Ovary (tissue), 9 donors: Measurements from ENCODE around the gene RABAC1. TPM values are rescaled to one million over a fixed set of nuclear protein-coding genes. Genes with fewer than 3 reads are reported as not detected.
A peak's percentile ranks its signal among the peaks of the same experiment; 100 is the strongest.
"Not testable (repeated sequence)": the region's sequence is repeated elsewhere in the genome, so short reads cannot be mapped to it uniquely, and the experiment has no call there.

Source experiments
- DNase-seq, 5 donors: peaks; one replicate each; pipeline ENCODE4 v3.0.0-alpha.2; 2019 to 2020
- H3K27ac ChIP-seq, 2 donors: fragments of 200-600 bp; one replicate each; pipeline versions ENCODE4 v1.5.1 to v1.8.0; 2019 to 2022
- H3K27me3 ChIP-seq: fragments of 200-600 bp; one replicate; pipeline ENCODE4 v1.8.0; 2022
- H3K36me3 ChIP-seq: fragments of 200-600 bp; sonication (generic); one replicate; pipeline ENCODE4 v1.5.1; 2019
- H3K4me1 ChIP-seq: one replicate; pipeline ENCODE4 v1.8.1; 2013; ENCODE audit warnings: mild to moderate bottlenecking, moderate library complexity; ENCODE audit not compliant: insufficient read depth
- H3K4me3 ChIP-seq: fragments of 200-600 bp; sonication (generic); one replicate; pipeline ENCODE4 v1.5.1; 2017
- H3K9me3 ChIP-seq, 2 donors: fragments of 200-600 bp in 1 of 2; sonication (generic) in 1 of 2; one replicate each; pipeline versions ENCODE4 v1.5.1 to v1.8.1; 2013 to 2019; ENCODE audit warnings: mild to moderate bottlenecking in 1 of 2, moderate library complexity in 1 of 2
- EP300 ChIP-seq: sonication (generic); formaldehyde crosslinking; IDR thresholded peaks from one replicate; pipeline ENCODE4 v1.6.1; 2017; ENCODE audit warnings: antibody characterized with exemption
- POLR2A ChIP-seq: fragments of 450-650 bp; IDR thresholded peaks from one replicate; pipeline ENCODE4 v1.6.1; 2017; ENCODE audit warnings: antibody characterized with exemption, mild to moderate bottlenecking, moderate library complexity
- WGBS, 3 donors: extraction: QIAGEN DNeasy Blood & Tissue Kit in 1 of 3; methylation state at CpG; one replicate each; pipeline versions ENCODE4 v1.1.5 to v1.1.7; 2013 to 2017; 5-methylcytosine and 5-hydroxymethylcytosine counted together
- intact Hi-C, 4 donors: fragments of 100-400 bp; cut with DNase I; formaldehyde crosslinking; loops; one replicate each; pipeline versions ENCODE4 v1.11.0 to v1.15.1; 2022 to 2023
- polyA plus RNA-seq, 2 donors: library from polyadenylated mRNA; stranded (reverse); fragments of 200-250 nt in 1 of 2; fragments of 350-450 nt in 1 of 2; fragmentation: Illumina TruSeq in 1 of 2; extraction: RNeasy Lipid Tissue Mini Kit (QIAGEN cat#74804) in 1 of 2; gene quantifications; one replicate each; pipeline ENCODE4 v1.2.3, GENCODE V29; 2013 to 2014
- total RNA-seq, 7 donors: library from RNA; depleted of rRNA in 2 of 7; stranded (reverse); fragments of >200 nt in 2 of 7; fragmentation: NEBNext Ultra II Directional in 3 of 7; extraction: Animal tissue kit (Norgen Biotek cat#: 25700) in 3 of 7; gene quantifications; one replicate each; pipeline versions ENCODE4 v1.1.0 to v1.2.4, GENCODE V29; 2016 to 2023
- TF ChIP-seq, protein P1 (sequence below), 3 donors: fragments of 450-650 bp in 2 of 3; fragments of 200-600 bp in 1 of 3; IDR thresholded peaks; one replicate each; pipeline versions ENCODE4 v1.5.1 to v1.8.0; 2016 to 2022; ENCODE audit warnings: antibody characterized with exemption in 3 of 3, mild to moderate bottlenecking in 1 of 3
- donor health status: DM: no; HTN: no; CAD: no; lungs with moderate emphysema.
- donor health status: DM: no; HTN: no; CAD: no.
- donor health status: Bipolar disorder and iron deficiency.
- donor health status: DM: yes; HTN: yes; CAD: no.
- donor health status: DM: no; HTN: no; CAD: no.
- donor health status: DM: yes; HTN: yes; CAD: no.

RABAC1 gene
- total and polyA plus RNA-seq, 9 donors, result 21.2 to 224 (median 147) TPM

DNA sequence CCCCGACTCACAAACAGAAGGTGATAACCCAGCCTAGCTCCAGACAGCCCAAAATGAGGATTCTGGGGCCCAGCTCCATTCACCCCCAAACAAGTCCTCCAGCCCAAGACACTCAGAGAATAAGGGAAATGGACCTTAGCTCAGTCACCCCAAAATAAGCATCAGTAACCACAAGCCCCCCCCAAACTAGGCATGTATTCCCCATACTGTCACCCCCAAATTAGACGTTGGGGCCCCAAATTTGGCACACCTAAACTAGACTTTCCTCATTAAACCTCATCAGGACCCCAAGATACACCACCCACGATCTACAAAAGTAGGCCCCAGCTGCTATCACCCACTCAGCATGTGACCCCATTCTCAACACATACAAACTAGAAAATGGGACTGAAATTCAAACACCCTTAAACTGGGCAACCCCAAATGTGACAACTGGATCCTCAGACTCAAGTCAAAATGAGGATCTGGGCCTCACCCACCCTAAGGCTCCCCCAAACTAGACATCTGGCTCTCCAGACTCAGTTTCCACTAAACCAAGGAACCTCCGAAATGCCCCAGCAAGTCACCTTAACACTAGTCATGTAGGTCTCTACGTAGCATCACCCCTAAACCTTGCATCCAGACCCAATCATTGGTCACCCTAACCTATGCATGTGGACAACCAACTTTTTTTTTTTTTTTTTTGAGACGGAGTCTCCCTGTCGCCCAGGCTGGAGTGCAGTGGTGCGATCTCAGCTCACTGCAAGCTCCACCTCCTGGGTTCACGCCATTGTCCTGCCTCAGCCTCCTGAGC is 17.5 kb downstream of the RABAC1 start:
- DNase-seq, result no peak
- Histone ChIP-seq H3K36me3 (no peaks in the 10 kb centered on the region), H3K4me3 (no peak overlapping the region), H3K27me3 (no peaks in the 10 kb centered on the region), H3K9me3 (no peaks in the 10 kb centered on the region), H3K4me1 (peaks cover 4% of the 10 kb centered on the region), H3K27ac (no peak overlapping the region)
- intact Hi-C loops, result no loop called here
- 81 to 90% (median 88%) methylated on average over 9 of the region's 9 CpGs for WGBS, 3 donors
- TF ChIP-seq, protein P1, sequence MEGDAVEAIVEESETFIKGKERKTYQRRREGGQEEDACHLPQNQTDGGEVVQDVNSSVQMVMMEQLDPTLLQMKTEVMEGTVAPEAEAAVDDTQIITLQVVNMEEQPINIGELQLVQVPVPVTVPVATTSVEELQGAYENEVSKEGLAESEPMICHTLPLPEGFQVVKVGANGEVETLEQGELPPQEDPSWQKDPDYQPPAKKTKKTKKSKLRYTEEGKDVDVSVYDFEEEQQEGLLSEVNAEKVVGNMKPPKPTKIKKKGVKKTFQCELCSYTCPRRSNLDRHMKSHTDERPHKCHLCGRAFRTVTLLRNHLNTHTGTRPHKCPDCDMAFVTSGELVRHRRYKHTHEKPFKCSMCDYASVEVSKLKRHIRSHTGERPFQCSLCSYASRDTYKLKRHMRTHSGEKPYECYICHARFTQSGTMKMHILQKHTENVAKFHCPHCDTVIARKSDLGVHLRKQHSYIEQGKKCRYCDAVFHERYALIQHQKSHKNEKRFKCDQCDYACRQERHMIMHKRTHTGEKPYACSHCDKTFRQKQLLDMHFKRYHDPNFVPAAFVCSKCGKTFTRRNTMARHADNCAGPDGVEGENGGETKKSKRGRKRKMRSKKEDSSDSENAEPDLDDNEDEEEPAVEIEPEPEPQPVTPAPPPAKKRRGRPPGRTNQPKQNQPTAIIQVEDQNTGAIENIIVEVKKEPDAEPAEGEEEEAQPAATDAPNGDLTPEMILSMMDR (IDR thresholded peaks at IDR 0.05), result no peak
- TF ChIP-seq EP300 (no peak), POLR2A (no peak)

GRCh38 chr19:41940731-41941409 is 18.3 kb downstream of the RABAC1 start:
- intact Hi-C loops, result no loop called here
- Histone ChIP-seq H3K27me3 (no peaks in the 10 kb centered on the region), H3K36me3 (no peaks in the 10 kb centered on the region), H3K4me1 (peaks cover 4% of the 10 kb centered on the region), H3K27ac (no peak overlapping the region), H3K9me3 (no peaks in the 10 kb centered on the region), H3K4me3 (no peak overlapping the region)
- no peak for TF ChIP-seq EP300
- TF ChIP-seq, protein P1 (IDR thresholded peaks at IDR 0.05), result no peak
- no peak for TF ChIP-seq POLR2A
- 7 to 9% (median 8%) methylated on average over 50 to 53 of the region's 53 CpGs for WGBS, 3 donors
- DNase-seq, result no peak

DNA sequence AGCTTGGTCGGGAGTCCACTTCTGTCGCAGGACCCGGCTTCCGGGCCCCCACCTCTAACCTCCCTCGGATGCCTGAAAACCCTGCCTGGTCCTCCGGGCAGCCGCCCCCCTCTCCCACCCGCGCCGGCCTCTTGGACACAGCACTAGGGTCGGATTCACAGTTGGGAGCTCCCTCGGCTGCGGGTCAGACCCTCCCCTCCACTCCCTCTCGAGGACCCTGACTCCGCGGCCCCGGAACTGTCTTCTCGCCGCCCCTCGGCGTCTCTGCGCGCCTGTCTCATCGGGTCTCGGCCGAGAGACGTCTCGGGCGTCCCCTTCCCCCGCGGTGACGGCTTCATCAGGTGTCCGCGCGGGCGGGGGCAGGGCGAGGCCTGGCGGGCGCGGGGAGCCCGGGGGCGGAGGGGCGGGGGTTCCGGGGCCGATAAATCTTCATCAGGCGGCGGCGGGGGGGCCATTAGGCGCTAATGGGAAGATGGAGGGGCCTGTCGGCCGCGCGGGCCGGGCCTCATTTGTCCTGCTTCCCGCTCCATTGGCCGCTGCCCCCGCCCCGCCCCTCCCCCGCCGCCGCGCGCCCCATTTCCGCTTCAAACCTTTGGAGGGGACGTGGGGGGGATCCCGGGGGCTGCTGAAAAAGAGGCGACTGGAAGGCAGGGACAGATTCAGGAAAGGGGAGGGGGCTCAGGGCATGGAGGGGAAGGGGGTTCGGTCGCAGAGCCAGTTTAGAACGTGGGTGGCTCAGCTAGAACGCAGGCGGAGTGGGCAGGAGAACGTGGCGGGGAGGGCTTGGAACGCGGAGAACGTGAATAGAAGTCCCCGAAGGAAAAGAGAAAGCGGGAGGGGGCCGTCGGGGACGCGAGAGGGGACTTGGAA is 19.0 kb downstream of the RABAC1 start:
- no peak for DNase-seq
- Histone ChIP-seq H3K27me3 (no peaks in the 10 kb centered on the region), H3K36me3 (no peaks in the 10 kb centered on the region), H3K9me3 (no peaks in the 10 kb centered on the region), H3K27ac (no peak overlapping the region), H3K4me1 (peaks cover 4% of the 10 kb centered on the region), H3K4me3 (peak overlapping the region; percentile 29)
- WGBS, 3 donors, result 1 to 2% (median 2%) methylated on average over 69 to 83 of the region's 83 CpGs
- TF ChIP-seq, protein P1 (IDR thresholded peaks at IDR 0.05), result no peak
- TF ChIP-seq EP300 (no peak), POLR2A (no peak)
- intact Hi-C loops, result no loop called here

DNA sequence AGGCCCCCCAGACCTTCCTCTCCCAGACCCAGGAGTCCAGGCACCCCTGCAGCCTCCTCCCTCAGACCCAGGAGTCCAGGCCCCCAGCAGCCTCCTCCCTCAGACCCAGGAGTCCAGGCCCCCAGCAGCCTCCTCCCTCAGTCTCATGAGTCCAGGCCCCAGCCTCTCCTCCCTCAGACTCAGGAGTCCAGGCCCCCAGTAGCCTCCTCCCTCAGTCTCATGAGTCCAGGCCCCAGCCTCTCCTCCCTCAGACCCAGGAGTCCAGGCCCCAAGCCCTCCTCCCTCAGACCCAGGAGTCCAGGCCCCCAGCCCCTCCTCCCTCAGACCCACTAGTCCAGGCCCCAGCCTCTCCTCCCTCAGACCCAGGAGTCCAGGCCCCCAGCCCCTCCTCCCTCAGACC is 19.9 kb downstream of the RABAC1 start:
- intact Hi-C loops, H3K4me1 ChIP-seq, H3K4me3 ChIP-seq, H3K27me3 ChIP-seq, H3K36me3 ChIP-seq, H3K9me3 ChIP-seq, DNase-seq, H3K27ac ChIP-seq: not testable (repeated sequence)
